WI38 (cell line): ENCODE data around the gene TPM3.
A peak's percentile ranks its signal among the peaks of the same experiment; 100 is the strongest.
"Not testable (repeated sequence)": the region's sequence is repeated elsewhere in the genome, so short reads cannot be mapped to it uniquely, and the experiment has no call there.

Experiments
- H3K4me3 ChIP-seq: 2 replicates; pipeline ENCODE4 v1.5.1; 2011; ENCODE audit warnings: low read depth, mild to moderate bottlenecking, control low read depth, low read length
- TF ChIP-seq, protein P1 (sequence below): IDR thresholded peaks from 2 replicates; pipeline ENCODE4 v1.5.1; 2012; ENCODE audit warnings: low read depth, mild to moderate bottlenecking, control low read depth, low read length

Gene TPM3

DNA sequence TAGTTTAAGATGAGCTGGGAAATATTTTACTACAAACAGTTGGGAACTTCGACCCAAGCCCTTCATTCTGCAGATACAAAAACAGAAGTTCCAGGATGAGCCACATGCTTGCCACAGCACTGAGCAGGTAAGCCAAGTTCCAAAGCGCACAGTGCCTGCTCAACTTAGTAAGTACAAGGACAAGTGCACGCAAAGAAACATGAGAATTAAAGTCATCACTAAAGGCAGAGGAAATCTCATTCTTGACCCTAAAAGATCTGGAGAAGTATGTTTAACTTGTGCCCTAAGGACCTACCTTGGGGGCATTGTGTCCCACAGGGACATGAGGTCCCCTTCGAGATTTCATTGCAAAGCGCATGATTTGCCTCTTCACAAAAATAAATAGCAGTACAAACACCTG is 27.6 kb upstream of the TPM3 start:
- peak overlapping the region; percentile 94 for H3K4me3 ChIP-seq
- TF ChIP-seq, protein P1, sequence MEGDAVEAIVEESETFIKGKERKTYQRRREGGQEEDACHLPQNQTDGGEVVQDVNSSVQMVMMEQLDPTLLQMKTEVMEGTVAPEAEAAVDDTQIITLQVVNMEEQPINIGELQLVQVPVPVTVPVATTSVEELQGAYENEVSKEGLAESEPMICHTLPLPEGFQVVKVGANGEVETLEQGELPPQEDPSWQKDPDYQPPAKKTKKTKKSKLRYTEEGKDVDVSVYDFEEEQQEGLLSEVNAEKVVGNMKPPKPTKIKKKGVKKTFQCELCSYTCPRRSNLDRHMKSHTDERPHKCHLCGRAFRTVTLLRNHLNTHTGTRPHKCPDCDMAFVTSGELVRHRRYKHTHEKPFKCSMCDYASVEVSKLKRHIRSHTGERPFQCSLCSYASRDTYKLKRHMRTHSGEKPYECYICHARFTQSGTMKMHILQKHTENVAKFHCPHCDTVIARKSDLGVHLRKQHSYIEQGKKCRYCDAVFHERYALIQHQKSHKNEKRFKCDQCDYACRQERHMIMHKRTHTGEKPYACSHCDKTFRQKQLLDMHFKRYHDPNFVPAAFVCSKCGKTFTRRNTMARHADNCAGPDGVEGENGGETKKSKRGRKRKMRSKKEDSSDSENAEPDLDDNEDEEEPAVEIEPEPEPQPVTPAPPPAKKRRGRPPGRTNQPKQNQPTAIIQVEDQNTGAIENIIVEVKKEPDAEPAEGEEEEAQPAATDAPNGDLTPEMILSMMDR, result no peak

DNA sequence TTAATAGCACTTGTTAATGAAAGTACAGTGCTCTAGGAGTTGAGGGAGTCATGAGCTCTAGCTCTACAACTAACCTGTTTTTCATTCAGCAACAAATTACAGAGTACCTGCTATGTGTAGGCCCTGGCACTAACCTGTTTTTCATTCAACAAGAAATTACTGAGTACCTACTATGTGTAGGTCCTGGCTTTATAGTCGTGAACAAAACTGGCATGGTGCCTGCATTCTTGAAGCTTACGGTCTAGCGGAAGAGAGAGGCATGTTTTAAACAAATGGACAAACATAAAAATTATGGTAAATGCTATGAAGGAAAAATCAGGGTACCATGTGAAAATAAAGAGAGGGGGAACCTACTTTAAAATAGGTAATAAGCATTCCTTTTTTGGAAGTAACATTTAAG is 26.6 kb upstream of the TPM3 start:
- TF ChIP-seq, protein P1, result no peak
- no peak overlapping the region; the same call in 1 of the 2 replicates for H3K4me3 ChIP-seq

- TF ChIP-seq, protein P1, result no peak
- H3K4me3 ChIP-seq, result no peak overlapping the region
Observed at GRCh38 chr1:154213274-154213673, 21.4 kb upstream of the TPM3 start.

GRCh38 chr1:154212083-154212482 is 20.2 kb upstream of the TPM3 start:
- TF ChIP-seq, protein P1, result no peak

GRCh38 chr1:154208677-154209388 is 16.9 kb upstream of the TPM3 start:
- TF ChIP-seq, protein P1, result no peak
- no peak overlapping the region for H3K4me3 ChIP-seq

More at GRCh38 chr1:154212083-154212482, 20.2 kb upstream of the TPM3 start:
- no peak overlapping the region for H3K4me3 ChIP-seq

GRCh38 chr1:154207262-154207661 is 15.4 kb upstream of the TPM3 start:
- TF ChIP-seq, protein P1, result no peak
- no peak overlapping the region for H3K4me3 ChIP-seq

GRCh38 chr1:154206196-154206595 is 14.3 kb upstream of the TPM3 start, which contains the start of gene CFAP141:
Gene CFAP141 (minus strand): TSS chr1:154206333. CDS start chr1:154206307, 26 bp downstream.
- TF ChIP-seq, protein P1, result no peak
- no peak within 1 kb of the TSS for H3K4me3 ChIP-seq

GRCh38 chr1:154205778-154206177 is 13.9 kb upstream of the TPM3 start:
- not testable (repeated sequence) for H3K4me3 ChIP-seq
